ENCODE data around the gene CTXN3. TPM values are rescaled to one million over a fixed set of nuclear protein-coding genes. Genes with fewer than 3 reads are reported as not detected.

The CTXN3 gene
- total and polyA plus RNA-seq, 2 donors (not counting 3 experiments of a cell fraction or from before 2014, with no cell fraction given), result not detected

- no peak overlapping the region for H3K4me3 ChIP-seq (replicated peaks in 1 of 3; ENCODE audit: insufficient read depth in 1 of 3, low read depth in 1 of 3, low read length in 3 of 3)
- ChIA-PET POLR2A (no interaction called here), CTCF (no interaction called here)
- no peak overlapping the region for H2AFZ ChIP-seq (ENCODE audit: low read depth, low read length)
- DNase-seq (ENCODE audit: low read depth, low spot score), result no peak
- no TSS peak for BruUV-seq (replicated peaks)
- no peak overlapping the region for H3K4me2 ChIP-seq (ENCODE audit: insufficient read depth, low read length)
- no peaks in the 10 kb centered on the region for H3K9me3 ChIP-seq (replicated peaks; ENCODE audit: control insufficient read depth, insufficient read depth, low read length)
- no peaks in the 10 kb centered on the region for H3K4me1 ChIP-seq (ENCODE audit: control insufficient read depth, extremely low read depth, insufficient read depth, low read length)
- dilution Hi-C loops (cut with MboI; ENCODE audit: extremely low pct_ligation_motif_present, low sequenced_read_pairs) (no loop called here), intact Hi-C loops (cut with micrococcal nuclease) (no loop called here)
- no peaks in the 10 kb centered on the region for H4K20me1 ChIP-seq (replicated peaks; ENCODE audit: control insufficient read depth, extremely low read depth, insufficient read depth, low read length)
- peaks cover 5% of the 10 kb centered on the region in 2 experiments for H3K27me3 ChIP-seq (ENCODE audit: control insufficient read depth in 2 of 2, insufficient read depth in 2 of 2, low read length in 2 of 2)
- FAIRE-seq, result no peak
- no peaks in the 10 kb centered on the region for H3K9me1 ChIP-seq (replicated peaks; ENCODE audit: control insufficient read depth, extremely low read depth, insufficient read depth, low read length)
- no peak overlapping the region for H3K9ac ChIP-seq (replicated peaks; ENCODE audit: extremely low read depth, insufficient read depth, low read length)
- no peaks in the 10 kb centered on the region for H3K79me2 ChIP-seq (ENCODE audit: control insufficient read depth, insufficient read depth, low read length)
- H3K36me3 ChIP-seq (ENCODE audit: control insufficient read depth in 2 of 2, extremely low read depth in 1 of 2, insufficient read depth in 2 of 2, low read length in 2 of 2), result no peaks in the 10 kb centered on the region
- TF ChIP-seq GATA2 (IDR thresholded peaks at IDR 0.05; ENCODE audit: insufficient read depth, insufficient read length, low read depth, low read length) (no peak), MAX (IDR thresholded peaks at IDR 0.05; ENCODE audit: insufficient read depth, insufficient read length) (no peak), POLR2AphosphoS5 (IDR thresholded peaks at IDR 0.05; ENCODE audit: insufficient read depth, low read depth, low read length) (no peak), FOS (IDR thresholded peaks at IDR 0.05; ENCODE audit: borderline replicate concordance, insufficient read depth, low read length) (no peak), MYC (IDR thresholded peaks at IDR 0.05; ENCODE audit: low read depth, low read length) (no peak), JUN (IDR thresholded peaks at IDR 0.05; ENCODE audit: borderline replicate concordance, insufficient read depth, insufficient read length, low read depth) (no peak), CTCF (IDR thresholded peaks at IDR 0.05; ENCODE audit: extremely low read depth in 1 of 2, insufficient read depth in 1 of 2, low read depth in 1 of 2, low read length in 2 of 2) (no peak), POLR2A (IDR thresholded peaks at IDR 0.05; ENCODE audit: low read depth, low read length) (no peak), EZH2 (IDR thresholded peaks at IDR 0.05; ENCODE audit: borderline replicate concordance, low read depth, low read length, severe bottlenecking) (no peak)
- no peak overlapping the region for H3K27ac ChIP-seq (ENCODE audit: insufficient read depth, low read depth, low read length)
Measured at GRCh38 chr5:127696683-127697082, 47.8 kb downstream of the CTXN3 start.
